Uterus (tissue), 4 donors: ENCODE results near the gene APBB3. TPM values are rescaled to one million over a fixed set of nuclear protein-coding genes. Genes with fewer than 3 reads are reported as not detected.

ENCODE experiments used
- DNase-seq, 2 donors: peaks; one replicate each; pipeline ENCODE4 v3.0.0-alpha.2; 2019 to 2020
- H3K27ac ChIP-seq, 2 donors: fragments of 200-600 bp; sonication (generic); 1 replicate in 1 of 2; 2 replicates in 1 of 2; pipeline ENCODE4 v1.5.1; 2016 to 2018
- H3K27me3 ChIP-seq, 2 donors: fragments of 200-600 bp; sonication (generic); one replicate each; pipeline ENCODE4 v1.5.1; 2018 to 2019; ENCODE audit warnings: control low read depth in 1 of 2
- H3K36me3 ChIP-seq, 2 donors: fragments of 200-600 bp; sonication (generic); one replicate each; pipeline ENCODE4 v1.5.1; 2019; ENCODE audit warnings: control low read depth in 1 of 2
- H3K4me1 ChIP-seq, 2 donors: fragments of 200-600 bp; sonication (generic); one replicate each; pipeline ENCODE4 v1.5.1; 2018 to 2019; ENCODE audit warnings: control low read depth in 1 of 2
- H3K4me3 ChIP-seq, 2 donors: fragments of 200-600 bp; sonication (generic); 1 replicate in 1 of 2; 2 replicates in 1 of 2; pipeline ENCODE4 v1.5.1; 2018 to 2019; ENCODE audit warnings: mild to moderate bottlenecking in 1 of 2
- H3K9me3 ChIP-seq, 2 donors: fragments of 200-600 bp; sonication (generic); one replicate each; pipeline ENCODE4 v1.5.1; 2019; ENCODE audit warnings: control low read depth in 1 of 2
- CTCF ChIP-seq, 4 experiments: fragments of 200-600 bp in 2 of 4; fragments of 450-650 bp in 2 of 4; sonication (generic) in 2 of 4; IDR thresholded peaks; one replicate each; pipeline ENCODE4 v1.5.1; 2016 to 2019; ENCODE audit warnings: antibody characterized with exemption in 4 of 4, mild to moderate bottlenecking in 2 of 4, moderate library complexity in 1 of 4
- POLR2A ChIP-seq, 2 donors: fragments of 450-650 bp; IDR thresholded peaks; one replicate each; pipeline ENCODE4 v1.6.1; 2016; ENCODE audit warnings: antibody characterized with exemption in 2 of 2, mild to moderate bottlenecking in 1 of 2, moderate library complexity in 1 of 2
- intact Hi-C: fragments of 100-400 bp; cut with DNase I; formaldehyde crosslinking; loops from one replicate; pipeline ENCODE4 v1.15.1; 2023; ENCODE audit warnings: low total_unique reads
- total RNA-seq, 4 donors: library from RNA; depleted of rRNA in 3 of 4; stranded (reverse); fragments of >200 nt in 3 of 4; gene quantifications; one replicate each; pipeline versions ENCODE4 v1.1.0 to v1.2.4, GENCODE V29; 2014 to 2023
- donor health status: DM: yes; HTN: yes; CAD: no.

APBB3 gene
- total RNA-seq, 4 donors from 2014 or later, result 6.5 to 54.7 (median 27.4) TPM

GRCh38 chr5:140555747-140556312 lies 8.6 kb downstream of the APBB3 start:
- Histone ChIP-seq H3K27ac (peak overlapping the region in 1 of 2 donors; percentile 81), H3K4me3 (no peak overlapping the region)

GRCh38 chr5:140554454-140554853 lies 9.9 kb downstream of the APBB3 start:
- Histone ChIP-seq H3K9me3 (no peaks in the 10 kb centered on the region), H3K27me3 (no peaks in the 10 kb centered on the region), H3K36me3 (no peaks in the 10 kb centered on the region), H3K4me3 (no peak overlapping the region), H3K4me1 (peaks cover 0 to 23% of the 10 kb centered on the region in 2 donors), H3K27ac (no peak overlapping the region)
- TF ChIP-seq POLR2A (IDR thresholded peaks at IDR 0.05) (no peak), CTCF (IDR thresholded peaks at IDR 0.05) (no peak)
- DNase-seq, result no peak
- intact Hi-C loops, result no loop called here

More at GRCh38 chr5:140555747-140556312, 8.6 kb downstream of the APBB3 start:
- intact Hi-C loops, result no loop called here
- no peak for TF ChIP-seq CTCF (IDR thresholded peaks at IDR 0.05)
- no peak for TF ChIP-seq POLR2A (IDR thresholded peaks at IDR 0.05)
- no peaks in the 10 kb centered on the region for H3K36me3 ChIP-seq
- H3K9me3 ChIP-seq, result no peaks in the 10 kb centered on the region
- H3K27me3 ChIP-seq, result no peaks in the 10 kb centered on the region
- H3K4me1 ChIP-seq, result peaks cover 0 to 19% of the 10 kb centered on the region in 2 donors
- no peak for DNase-seq

- Histone ChIP-seq H3K27ac (no peak overlapping the region), H3K4me3 (no peak overlapping the region), H3K9me3 (no peaks in the 10 kb centered on the region), H3K4me1 (peaks cover 5 to 23% of the 10 kb centered on the region in 2 donors), H3K36me3 (no peaks in the 10 kb centered on the region), H3K27me3 (no peaks in the 10 kb centered on the region)
- TF ChIP-seq POLR2A (IDR thresholded peaks at IDR 0.05), result no peak
- no peak for TF ChIP-seq CTCF (IDR thresholded peaks at IDR 0.05)
- DNase-seq, result no peak
- intact Hi-C loops, result no loop called here
Measured at GRCh38 chr5:140553657-140554056, 10.7 kb downstream of the APBB3 start.

GRCh38 chr5:140551872-140552271 lies 12.5 kb downstream of the APBB3 start:
- Histone ChIP-seq H3K4me1 (peaks cover 11 to 27% of the 10 kb centered on the region in 2 donors), H3K9me3 (no peaks in the 10 kb centered on the region), H3K27ac (no peak overlapping the region), H3K36me3 (no peaks in the 10 kb centered on the region), H3K27me3 (no peaks in the 10 kb centered on the region), H3K4me3 (no peak overlapping the region)
- no peak for DNase-seq
- TF ChIP-seq CTCF (IDR thresholded peaks at IDR 0.05), result no peak
- TF ChIP-seq POLR2A (IDR thresholded peaks at IDR 0.05), result no peak
- intact Hi-C loops, result no loop called here

- intact Hi-C loops, result no loop called here
- Histone ChIP-seq H3K36me3 (no peaks in the 10 kb centered on the region), H3K9me3 (no peaks in the 10 kb centered on the region), H3K4me3 (no peak overlapping the region), H3K27me3 (no peaks in the 10 kb centered on the region), H3K4me1 (peaks cover 14 to 19% of the 10 kb centered on the region in 2 donors), H3K27ac (peak overlapping the region; percentile 92 to 93)
- TF ChIP-seq POLR2A (IDR thresholded peaks at IDR 0.05) (no peak), CTCF (IDR thresholded peaks at IDR 0.05) (no peak)
- DNase-seq, result no peak
Measured at GRCh38 chr5:140550147-140551079, 14.0 kb downstream of the APBB3 start.
